ENCODE measurements around the gene C5orf63.

C5orf63 gene

GRCh38 chr5:127040796-127041520 is 32.3 kb downstream of the C5orf63 start:
- Histone ChIP-seq H3K36me3 (ENCODE audit: control insufficient read depth in 2 of 2, insufficient read depth in 2 of 2, low read length in 2 of 2) (no peaks in the 10 kb centered on the region), H3K9ac (ENCODE audit: low read depth in 1 of 2, low read length in 2 of 2) (peak overlapping the region; percentile 49 to 58), H3K9me3 (ENCODE audit: control insufficient read depth in 2 of 2, low read length in 2 of 2) (no peaks in the 10 kb centered on the region), H3K27ac (ENCODE audit: low read depth in 2 of 2, low read length in 2 of 2) (peak overlapping the region; percentile 88 to 96), H3K27me3 (ENCODE audit: control insufficient read depth in 2 of 2, insufficient read depth in 2 of 2, low read length in 2 of 2) (no peaks in the 10 kb centered on the region), H3K4me1 (ENCODE audit: control insufficient read depth in 2 of 2, insufficient read depth in 2 of 2, low read length in 2 of 2) (peaks cover 6 to 35% of the 10 kb centered on the region in 2 donors), H3K4me3 (ENCODE audit: low read length in 2 of 2) (peak overlapping the region; percentile 59 to 69)

- Histone ChIP-seq H3K9me3 (ENCODE audit: control insufficient read depth in 2 of 2, low read length in 2 of 2) (no peaks in the 10 kb centered on the region), H3K4me3 (ENCODE audit: low read length in 2 of 2) (no peak overlapping the region), H3K27ac (ENCODE audit: low read depth in 2 of 2, low read length in 2 of 2) (no peak overlapping the region), H3K4me1 (ENCODE audit: control insufficient read depth in 2 of 2, insufficient read depth in 2 of 2, low read length in 2 of 2) (peaks cover 6 to 35% of the 10 kb centered on the region in 2 donors), H3K27me3 (ENCODE audit: control insufficient read depth in 2 of 2, insufficient read depth in 2 of 2, low read length in 2 of 2) (no peaks in the 10 kb centered on the region), H3K36me3 (ENCODE audit: control insufficient read depth in 2 of 2, insufficient read depth in 2 of 2, low read length in 2 of 2) (no peaks in the 10 kb centered on the region), H3K9ac (ENCODE audit: low read depth in 1 of 2, low read length in 2 of 2) (no peak overlapping the region)
Observed at GRCh38 chr5:127038550-127038949, 34.8 kb downstream of the C5orf63 start.

GRCh38 chr5:127031863-127032232 is 41.5 kb downstream of the C5orf63 start:
- peaks cover 0 to 2% of the 10 kb centered on the region in 2 donors for H3K27me3 ChIP-seq (ENCODE audit: control insufficient read depth in 2 of 2, insufficient read depth in 2 of 2, low read length in 2 of 2)
- no peak overlapping the region for H3K4me3 ChIP-seq (ENCODE audit: low read length in 2 of 2)
- H3K4me1 ChIP-seq (ENCODE audit: control insufficient read depth in 2 of 2, insufficient read depth in 2 of 2, low read length in 2 of 2) = peaks cover 11% of the 10 kb centered on the region in 2 donors
- no peak overlapping the region for H3K27ac ChIP-seq (ENCODE audit: low read depth in 2 of 2, low read length in 2 of 2)
- H3K36me3 ChIP-seq (ENCODE audit: control insufficient read depth in 2 of 2, insufficient read depth in 2 of 2, low read length in 2 of 2) = no peaks in the 10 kb centered on the region
- no peak overlapping the region for H3K9ac ChIP-seq (ENCODE audit: low read depth in 1 of 2, low read length in 2 of 2)
- H3K9me3 ChIP-seq (ENCODE audit: control insufficient read depth in 2 of 2, low read length in 2 of 2) = no peaks in the 10 kb centered on the region

GRCh38 chr5:127031147-127031862 is 42.0 kb downstream of the C5orf63 start:
- peaks cover 0 to 2% of the 10 kb centered on the region in 2 donors for H3K27me3 ChIP-seq (ENCODE audit: control insufficient read depth in 2 of 2, insufficient read depth in 2 of 2, low read length in 2 of 2)
- H3K9me3 ChIP-seq (ENCODE audit: control insufficient read depth in 2 of 2, low read length in 2 of 2) = no peaks in the 10 kb centered on the region
- peak overlapping the region; percentile 75 to 98 for H3K9ac ChIP-seq (ENCODE audit: low read depth in 1 of 2, low read length in 2 of 2)
- no peaks in the 10 kb centered on the region for H3K36me3 ChIP-seq (ENCODE audit: control insufficient read depth in 2 of 2, insufficient read depth in 2 of 2, low read length in 2 of 2)
- peak overlapping the region; percentile 89 to 95 for H3K4me3 ChIP-seq (ENCODE audit: low read length in 2 of 2)
- H3K27ac ChIP-seq (ENCODE audit: low read depth in 2 of 2, low read length in 2 of 2) = peak overlapping the region; percentile 95 to 96
- peaks cover 11% of the 10 kb centered on the region in 2 donors for H3K4me1 ChIP-seq (ENCODE audit: control insufficient read depth in 2 of 2, insufficient read depth in 2 of 2, low read length in 2 of 2)

GRCh38 chr5:127030259-127031146 is 42.8 kb downstream of the C5orf63 start, which contains the start of gene MARCHF3:
MARCHF3 (minus strand) TSS chr5:127030558; CDS start chr5:126918171, 112,387 bp downstream.
- Histone ChIP-seq H3K9me3 (ENCODE audit: control insufficient read depth in 2 of 2, low read length in 2 of 2) (no peaks in the 10 kb centered on the region), H3K4me3 (ENCODE audit: low read length in 2 of 2) (peak within 1 kb of the TSS; percentile 89 to 95), H3K27ac (ENCODE audit: low read depth in 2 of 2, low read length in 2 of 2) (peak within 1 kb of the TSS; percentile 95 to 96)

GRCh38 chr5:127029581-127030258 is 43.6 kb downstream of the C5orf63 start:
- Histone ChIP-seq H3K27me3 (ENCODE audit: control insufficient read depth in 2 of 2, insufficient read depth in 2 of 2, low read length in 2 of 2) (peaks cover 0 to 2% of the 10 kb centered on the region in 2 donors), H3K27ac (ENCODE audit: low read depth in 2 of 2, low read length in 2 of 2) (peak overlapping the region; percentile 95 to 96), H3K9me3 (ENCODE audit: control insufficient read depth in 2 of 2, low read length in 2 of 2) (no peaks in the 10 kb centered on the region), H3K4me3 (ENCODE audit: low read length in 2 of 2) (peak overlapping the region; percentile 89 to 95), H3K36me3 (ENCODE audit: control insufficient read depth in 2 of 2, insufficient read depth in 2 of 2, low read length in 2 of 2) (no peaks in the 10 kb centered on the region), H3K9ac (ENCODE audit: low read depth in 1 of 2, low read length in 2 of 2) (peak overlapping the region; percentile 89 to 98), H3K4me1 (ENCODE audit: control insufficient read depth in 2 of 2, insufficient read depth in 2 of 2, low read length in 2 of 2) (peaks cover 11% of the 10 kb centered on the region in 2 donors)

More at GRCh38 chr5:127030259-127031146, 42.8 kb downstream of the C5orf63 start, which contains the start of gene MARCHF3:
- Histone ChIP-seq H3K9ac (ENCODE audit: low read depth in 1 of 2, low read length in 2 of 2) (peak within 1 kb of the TSS; percentile 89 to 98), H3K4me1 (ENCODE audit: control insufficient read depth in 2 of 2, insufficient read depth in 2 of 2, low read length in 2 of 2) (peaks cover 11% of the 10 kb centered on the region in 2 donors), H3K36me3 (ENCODE audit: control insufficient read depth in 2 of 2, insufficient read depth in 2 of 2, low read length in 2 of 2) (no peaks in the 10 kb centered on the region), H3K27me3 (ENCODE audit: control insufficient read depth in 2 of 2, insufficient read depth in 2 of 2, low read length in 2 of 2) (peaks cover 0 to 2% of the 10 kb centered on the region in 2 donors)

GRCh38 chr5:127028822-127029457 is 44.4 kb downstream of the C5orf63 start:
- no peaks in the 10 kb centered on the region for H3K36me3 ChIP-seq (ENCODE audit: control insufficient read depth in 2 of 2, insufficient read depth in 2 of 2, low read length in 2 of 2)
- peak overlapping the region; percentile 89 to 98 for H3K9ac ChIP-seq (ENCODE audit: low read depth in 1 of 2, low read length in 2 of 2)
- H3K4me1 ChIP-seq (ENCODE audit: control insufficient read depth in 2 of 2, insufficient read depth in 2 of 2, low read length in 2 of 2) = peaks cover 11% of the 10 kb centered on the region in 2 donors
- H3K27me3 ChIP-seq (ENCODE audit: control insufficient read depth in 2 of 2, insufficient read depth in 2 of 2, low read length in 2 of 2) = peaks cover 0 to 2% of the 10 kb centered on the region in 2 donors
- H3K4me3 ChIP-seq (ENCODE audit: low read length in 2 of 2) = peak overlapping the region; percentile 89 to 95
- H3K27ac ChIP-seq (ENCODE audit: low read depth in 2 of 2, low read length in 2 of 2) = peak overlapping the region; percentile 95 to 96
- no peaks in the 10 kb centered on the region for H3K9me3 ChIP-seq (ENCODE audit: control insufficient read depth in 2 of 2, low read length in 2 of 2)

- Histone ChIP-seq H3K9me3 (ENCODE audit: control insufficient read depth in 2 of 2, low read length in 2 of 2) (no peaks in the 10 kb centered on the region), H3K4me1 (ENCODE audit: control insufficient read depth in 2 of 2, insufficient read depth in 2 of 2, low read length in 2 of 2) (peaks cover 11% of the 10 kb centered on the region in 2 donors), H3K36me3 (ENCODE audit: control insufficient read depth in 2 of 2, insufficient read depth in 2 of 2, low read length in 2 of 2) (no peaks in the 10 kb centered on the region), H3K27me3 (ENCODE audit: control insufficient read depth in 2 of 2, insufficient read depth in 2 of 2, low read length in 2 of 2) (peaks cover 0 to 2% of the 10 kb centered on the region in 2 donors), H3K9ac (ENCODE audit: low read depth in 1 of 2, low read length in 2 of 2) (no peak overlapping the region), H3K4me3 (ENCODE audit: low read length in 2 of 2) (no peak overlapping the region), H3K27ac (ENCODE audit: low read depth in 2 of 2, low read length in 2 of 2) (no peak overlapping the region)
Observed at GRCh38 chr5:127027539-127027938, 45.8 kb downstream of the C5orf63 start.

- Histone ChIP-seq H3K4me3 (ENCODE audit: low read length in 2 of 2) (no peak overlapping the region), H3K4me1 (ENCODE audit: control insufficient read depth in 2 of 2, insufficient read depth in 2 of 2, low read length in 2 of 2) (peaks cover 6 to 8% of the 10 kb centered on the region in 2 donors), H3K36me3 (ENCODE audit: control insufficient read depth in 2 of 2, insufficient read depth in 2 of 2, low read length in 2 of 2) (no peaks in the 10 kb centered on the region), H3K27ac (ENCODE audit: low read depth in 2 of 2, low read length in 2 of 2) (no peak overlapping the region), H3K9ac (ENCODE audit: low read depth in 1 of 2, low read length in 2 of 2) (no peak overlapping the region), H3K27me3 (ENCODE audit: control insufficient read depth in 2 of 2, insufficient read depth in 2 of 2, low read length in 2 of 2) (no peaks in the 10 kb centered on the region), H3K9me3 (ENCODE audit: control insufficient read depth in 2 of 2, low read length in 2 of 2) (no peaks in the 10 kb centered on the region)
Observed at GRCh38 chr5:127026166-127026565, 47.1 kb downstream of the C5orf63 start.

All from mucosa of rectum (tissue), 2 donors.